GM18858 (cell line): ENCODE data around the gene CIPC.

Source experiments
- ATAC-seq: cut with Tn5 transposase; IDR thresholded peaks from one replicate; pipeline ENCODE4 v1.9.1; 2021; ENCODE audit not compliant: unreplicated experiment

The CIPC gene

DNA sequence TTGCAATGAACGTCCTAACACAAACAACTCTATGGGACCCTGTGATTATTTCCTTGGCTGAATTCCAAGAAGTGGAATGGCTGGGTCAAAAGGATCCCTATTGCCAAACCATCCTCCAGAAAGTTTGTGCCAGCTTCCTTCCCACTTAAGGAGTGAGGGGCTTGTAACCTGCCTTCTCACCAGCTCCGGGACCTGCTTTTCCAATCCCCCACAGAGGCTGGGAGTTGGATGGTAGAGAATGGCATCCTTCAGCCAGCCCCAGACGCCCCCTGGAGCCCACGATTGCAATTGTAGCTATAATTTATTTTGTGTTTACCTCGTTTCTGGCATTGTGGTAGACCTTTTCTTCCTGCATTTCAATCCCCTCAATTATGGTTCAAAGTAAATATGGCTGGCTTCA is 53.2 kb downstream of the CIPC start:
- no peak for ATAC-seq

DNA sequence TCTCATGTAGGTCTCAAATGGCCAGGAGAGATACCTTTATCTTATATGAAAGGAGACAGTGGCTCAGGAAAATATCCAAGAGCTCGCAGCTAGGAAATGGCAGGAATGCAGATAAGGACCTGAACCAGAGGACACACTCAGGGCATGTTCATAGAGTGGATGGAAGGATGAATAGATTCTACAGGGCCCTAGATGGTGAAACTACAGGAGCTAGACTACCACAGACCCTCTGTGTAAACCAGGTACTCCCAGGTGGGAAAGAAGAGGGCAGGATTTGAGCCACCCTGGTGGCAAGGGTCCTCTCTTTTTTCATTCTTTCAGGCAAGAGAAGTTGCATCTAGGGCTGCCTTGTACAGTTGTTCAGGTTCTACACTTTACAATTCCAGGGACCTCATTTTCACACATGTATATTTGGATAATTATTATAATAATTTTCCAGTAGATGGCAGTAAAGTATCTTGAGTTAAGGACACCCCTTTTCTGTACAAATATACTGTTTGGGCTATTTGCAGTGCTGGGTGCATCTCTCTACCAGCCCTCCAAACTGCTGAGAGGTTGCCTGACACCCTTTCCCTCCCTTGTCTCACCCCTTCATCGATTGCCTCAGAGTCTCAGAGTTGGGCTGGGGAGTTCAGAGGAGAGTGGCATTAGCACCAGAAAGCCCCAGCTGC is 54.0 kb downstream of the CIPC start:
- ATAC-seq = no peak

DNA sequence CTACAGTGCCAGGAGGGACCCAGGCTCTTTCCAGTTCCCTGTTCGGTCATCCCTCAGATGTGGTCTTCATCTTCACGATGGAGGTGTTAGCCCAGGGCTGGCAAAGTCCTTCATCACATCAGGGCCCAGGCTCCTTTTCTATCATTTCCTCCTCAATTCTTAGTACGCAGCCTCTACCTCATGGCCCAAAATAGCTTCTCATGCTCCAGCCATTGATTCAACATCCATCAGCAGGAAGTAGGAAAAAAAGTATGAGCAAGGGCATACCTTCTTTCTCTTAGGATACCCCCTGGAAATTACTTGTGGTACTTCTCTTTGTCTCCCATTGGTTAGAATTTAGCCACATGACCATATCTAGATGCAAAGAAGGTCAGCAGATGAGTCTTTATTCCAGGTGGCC is 55.7 kb downstream of the CIPC start:
- ATAC-seq = no peak

- ATAC-seq = no peak
Measured at GRCh38 chr14:77154421-77154820, 56.4 kb downstream of the CIPC start.

- ATAC-seq = no peak
Measured at GRCh38 chr14:77155083-77155482, 57.0 kb downstream of the CIPC start.

DNA sequence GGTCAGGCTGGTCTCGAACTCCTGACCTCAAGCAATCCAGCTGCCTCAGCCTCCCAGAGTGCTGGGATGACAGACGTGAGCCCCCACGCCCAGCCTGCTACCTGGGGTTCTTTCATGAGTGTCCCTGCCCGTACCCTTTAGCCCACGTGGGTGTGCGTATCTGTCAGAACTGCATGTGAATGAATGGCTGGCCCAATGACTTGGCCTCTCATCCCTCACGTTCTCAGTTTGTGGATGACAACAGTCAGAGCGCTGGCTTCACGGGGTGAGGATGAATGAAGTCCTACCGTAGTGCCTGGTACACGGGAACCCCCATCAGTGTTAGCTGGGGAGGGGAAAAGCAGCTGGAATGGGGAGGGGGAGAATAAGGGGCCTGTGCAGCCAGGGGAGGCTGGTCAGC is 59.7 kb downstream of the CIPC start:
- ATAC-seq = no peak

DNA sequence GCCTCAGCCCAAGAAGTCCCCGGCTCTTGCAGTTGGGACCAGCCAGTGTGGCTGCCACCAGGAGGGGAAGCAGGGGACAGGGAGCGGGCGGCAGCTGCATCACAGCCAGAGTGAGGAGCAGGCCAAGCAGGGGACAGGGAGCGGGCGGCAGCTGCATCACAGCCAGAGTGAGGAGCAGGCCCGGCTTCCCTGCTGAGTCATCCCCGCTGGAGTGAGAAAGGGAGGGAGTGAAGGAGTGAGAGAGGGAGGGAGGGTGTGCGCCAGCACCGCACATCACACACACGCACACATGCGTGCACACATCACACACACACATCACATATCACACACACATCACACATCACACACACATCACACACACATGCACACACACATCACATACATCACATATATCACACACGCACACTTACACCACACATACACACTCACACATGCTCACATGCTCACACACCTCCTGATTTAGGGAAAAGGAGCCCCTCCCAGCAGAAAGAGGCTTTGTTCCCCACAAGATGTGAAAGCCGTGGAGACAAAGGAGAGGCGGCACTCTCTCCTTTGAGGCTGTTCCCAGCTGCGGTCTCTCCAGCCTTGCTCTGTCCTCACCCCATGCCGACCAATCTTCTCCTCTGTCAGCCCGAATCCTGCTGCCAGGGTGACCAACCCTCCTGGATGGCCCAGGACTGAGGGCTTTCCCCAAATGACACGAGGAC is 60.3 kb downstream of the CIPC start:
- no peak for ATAC-seq

DNA sequence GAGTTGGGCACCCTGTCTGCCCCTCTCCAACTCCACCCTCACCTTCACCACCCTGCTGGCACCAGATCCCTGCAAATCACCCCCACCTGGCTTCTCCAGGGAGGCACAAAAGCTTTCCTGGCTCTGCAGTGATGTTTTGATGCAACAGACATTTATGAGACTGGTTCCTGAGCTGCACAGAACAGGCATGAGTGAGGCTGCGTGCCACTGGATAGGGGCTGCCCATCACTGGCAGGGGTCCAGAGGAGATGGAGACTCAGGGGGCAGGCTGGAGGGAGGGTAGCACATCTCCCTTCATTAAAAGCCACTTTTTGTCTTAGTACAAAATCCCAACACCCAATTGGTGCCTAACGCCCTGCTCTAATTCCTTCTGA is 60.8 kb downstream of the CIPC start:
- no peak for ATAC-seq

DNA sequence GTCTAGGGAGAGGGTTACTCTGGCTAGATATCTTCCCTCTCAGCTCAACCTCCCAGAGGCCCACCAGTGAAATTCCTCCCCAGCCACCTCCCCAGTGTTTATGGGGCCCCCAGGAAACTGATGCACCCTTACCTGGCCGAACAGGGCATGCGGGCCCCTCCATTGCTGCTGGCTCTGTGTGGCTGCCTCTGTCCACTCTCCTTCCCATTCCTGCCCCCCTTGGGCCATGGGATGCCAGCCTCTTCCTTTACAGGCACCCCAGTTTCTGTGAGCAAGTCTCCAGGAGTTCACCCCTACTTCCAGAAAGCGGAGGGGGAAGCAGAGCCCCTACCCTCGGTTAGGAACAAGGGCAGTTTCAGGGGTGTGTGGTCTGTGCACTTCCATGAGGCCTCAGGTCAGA is 63.0 kb downstream of the CIPC start:
- ATAC-seq = no peak
